GM12878 (cell line): ENCODE results near the gene CD177.

Experiments used
- CREM ChIP-seq: IDR thresholded peaks from 2 replicates; pipeline ENCODE4 v1.6.1; 2014; ENCODE audit warnings: antibody characterized with exemption, low read depth
- CTCF ChIP-seq, 3 experiments: IDR thresholded peaks in 2 of 3; conservative IDR thresholded peaks in 1 of 3; 2 replicates each; pipeline ENCODE4 v1.5.1; 2011; ENCODE audit warnings: low read depth in 3 of 3, low read length in 3 of 3, mild to moderate bottlenecking in 3 of 3, control low read depth in 2 of 3, moderate library complexity in 2 of 3, inconsistent platforms in 1 of 3, mixed read lengths in 1 of 3; ENCODE audit not compliant: control insufficient read depth in 2 of 3, insufficient read depth in 1 of 3; ENCODE audit errors: extremely low read depth in 1 of 3
- DPF2 ChIP-seq: fragments of 450-650 bp; IDR thresholded peaks from 2 replicates; pipeline ENCODE4 v1.6.1; 2017; ENCODE audit warnings: mild to moderate bottlenecking
- MXI1 ChIP-seq: fragments of 150-350 bp; IDR thresholded peaks from 2 replicates; pipeline ENCODE4 v1.6.1; 2011; ENCODE audit warnings: low read depth, mild to moderate bottlenecking, inconsistent platforms, low read length, improper control_type of control experiment
- POLR2A ChIP-seq: IDR thresholded peaks from 2 replicates; pipeline ENCODE4 v1.6.1; 2011; ENCODE audit warnings: low read depth, mild to moderate bottlenecking, low read length
- ZNF274 ChIP-seq: IDR thresholded peaks from one replicate; pipeline ENCODE4 v1.8.0; 2011; ENCODE audit not compliant: insufficient read length, insufficient read depth

- TF ChIP-seq CTCF (IDR thresholded peaks at IDR 0.05 in 2 of 3, conservative IDR thresholded peaks at IDR 0.05 in 1 of 3; ENCODE audit: control insufficient read depth in 2 of 3, extremely low read depth in 1 of 3, insufficient read depth in 1 of 3, low read depth in 3 of 3, low read length in 3 of 3) (no peak), MXI1 (no peak), POLR2A (no peak), ZNF274 (no peak), DPF2 (no peak), CREM (no peak)
These were observed 54.0 kb downstream of the CD177 start for GRCh38 chr19:43407416-43408005.
